ENCODE data around the gene NFAM1. TPM values are rescaled to one million over a fixed set of nuclear protein-coding genes. Genes with fewer than 3 reads are reported as not detected.

NFAM1 gene
- total and polyA plus RNA-seq, 2 of the 13 experiments (the other 11 are each of a cell fraction or from before 2014, with no cell fraction given) = 0.03 TPM; not detected in 1

- TF ChIP-seq ZNF354B (CRISPR knock-in tag; IDR thresholded peaks at IDR 0.05) (no peak), TEAD3 (CRISPR knock-in tag; optimal IDR thresholded peaks at IDR 0.05; ENCODE audit: borderline replicate concordance) (no peak), ELF1 (CRISPR knock-in tag; IDR thresholded peaks at IDR 0.05) (no peak), ZNF773 (CRISPR knock-in tag; IDR thresholded peaks at IDR 0.05; ENCODE audit: borderline replicate concordance) (no peak), RXRB (CRISPR knock-in tag; IDR thresholded peaks at IDR 0.05; ENCODE audit: borderline replicate concordance) (no peak)
Measured at GRCh38 chr22:42360348-42360747, 71.9 kb downstream of the NFAM1 start (continued).

- ChIA-PET CTCF (ENCODE audit: low intra/inter-chr PET ratio, low total read pairs) (no interaction called here), POLR2A (no interaction called here)
- in situ Hi-C loops (cut with HindIII; ENCODE audit: extremely low pct_ligation_motif_present, low pct_unique_long_range_greater_than_20kb) (no loop called here), intact Hi-C loops (cut with micrococcal nuclease; ENCODE audit: unreplicated experiment) (no loop called here)
- FAIRE-seq (no peak), DNase-seq (ENCODE audit: low spot score) (no peak), ATAC-seq (no peak)
- no peak overlapping the region for H3K4me2 ChIP-seq (ENCODE audit: low read depth, low read length)
- no peaks in the 10 kb centered on the region for H3K36me3 ChIP-seq (replicated peaks in 1 of 2; ENCODE audit: control insufficient read depth in 1 of 2, insufficient read depth in 2 of 2, low read length in 2 of 2)
- TF ChIP-seq NKX3-1 (CRISPR knock-in tag; IDR thresholded peaks at IDR 0.05) = no peak
- TF ChIP-seq ZNF580 (CRISPR knock-in tag; IDR thresholded peaks at IDR 0.05; ENCODE audit: borderline replicate concordance, low read depth) = no peak
- no peak for TF ChIP-seq ZFYVE20 (CRISPR knock-in tag; IDR thresholded peaks at IDR 0.05; ENCODE audit: borderline replicate concordance, low read depth)
- TF ChIP-seq ZBTB3 (CRISPR knock-in tag; IDR thresholded peaks at IDR 0.05; ENCODE audit: borderline replicate concordance, low read depth) = no peak
- no peak for TF ChIP-seq HNRNPL (IDR thresholded peaks at IDR 0.05; ENCODE audit: low read depth, low read length)
- no peak for TF ChIP-seq SIN3B (IDR thresholded peaks at IDR 0.05; ENCODE audit: low read length)
- TF ChIP-seq ARID5B (CRISPR knock-in tag; IDR thresholded peaks at IDR 0.05) = no peak
- TF ChIP-seq KDM1A (CRISPR knock-in tag; IDR thresholded peaks at IDR 0.05) = no peak
- no peak for TF ChIP-seq HOXD1 (CRISPR knock-in tag; IDR thresholded peaks at IDR 0.05)
- no peak for TF ChIP-seq ZGPAT (CRISPR knock-in tag; IDR thresholded peaks at IDR 0.05)
- no peak for TF ChIP-seq TCF7 (IDR thresholded peaks at IDR 0.05; ENCODE audit: low read depth)
- no peak for TF ChIP-seq ZNF777 (CRISPR knock-in tag; IDR thresholded peaks at IDR 0.05)
- no peaks in the 10 kb centered on the region for H3K9me3 ChIP-seq (ENCODE audit: low read length)
- peaks cover 1 to 41% of the 10 kb centered on the region in 2 experiments; a peak in 4 of 5 replicates for H3K27me3 ChIP-seq (ENCODE audit: control insufficient read depth in 1 of 2, insufficient read depth in 2 of 2, low read length in 2 of 2)
- no TSS peak for BruUV-seq (replicated peaks)
- H3K27ac ChIP-seq (ENCODE audit: extremely low read length, insufficient read depth, low read length) = no peak overlapping the region
- H3K9ac ChIP-seq (ENCODE audit: insufficient read depth, low read depth, low read length) = no peak overlapping the region
- no peaks in the 10 kb centered on the region for H4K20me1 ChIP-seq (ENCODE audit: insufficient read depth, low read length)
- no peaks in the 10 kb centered on the region for H3K4me1 ChIP-seq (ENCODE audit: insufficient read depth, low read length)
- no peak overlapping the region for H3K4me3 ChIP-seq (replicated peaks in 1 of 3; ENCODE audit: insufficient read depth in 1 of 3, low read depth in 2 of 3, low read length in 3 of 3)
- no peaks in the 10 kb centered on the region for H3K79me2 ChIP-seq (ENCODE audit: insufficient read depth, low read length)
- no peak overlapping the region for H2AFZ ChIP-seq (ENCODE audit: low read length)
- 37% methylated on average over 15 of the region's 16 CpGs for WGBS (ENCODE audit: low lambda C conversion rate)
Measured at GRCh38 chr22:42358643-42359558, 73.3 kb downstream of the NFAM1 start.
